Kidney epithelial cell (primary cell): ENCODE measurements around the gene ZNF511. TPM values are rescaled to one million over a fixed set of nuclear protein-coding genes. Genes with fewer than 3 reads are reported as not detected.

Source experiments
- DNase-seq: peaks from one replicate; pipeline ENCODE4 v3.0.0-alpha.2; 2010; ENCODE audit warnings: low read depth
- H3K27me3 ChIP-seq: 2 replicates; pipeline ENCODE4 v1.6.0; 2011; ENCODE audit warnings: low read length; ENCODE audit not compliant: control insufficient read depth, insufficient read depth
- H3K36me3 ChIP-seq: 2 replicates; pipeline ENCODE4 v1.5.1; 2011; ENCODE audit warnings: low read length; ENCODE audit not compliant: control insufficient read depth, insufficient read depth
- H3K4me3 ChIP-seq: 2 replicates; pipeline ENCODE4 v1.5.1; 2011; ENCODE audit warnings: low read depth, mild to moderate bottlenecking, control low read depth, low read length
- total RNA-seq: library from RNA; depleted of rRNA; stranded (reverse); fragments of >200 nt; gene quantifications from 2 replicates; pipeline ENCODE4 v1.2.3, GENCODE V29; 2015
- TF ChIP-seq, protein P1 (sequence below): IDR thresholded peaks from 2 replicates; pipeline ENCODE4 v1.5.1; 2011; ENCODE audit warnings: mild to moderate bottlenecking, moderate library complexity, low read length, control low read depth, inconsistent platforms; ENCODE audit not compliant: insufficient read depth, poor library complexity, severe bottlenecking

Gene ZNF511
- total RNA-seq, 1 donor from 2014 or later = 20.3 TPM

- TF ChIP-seq, protein P1, sequence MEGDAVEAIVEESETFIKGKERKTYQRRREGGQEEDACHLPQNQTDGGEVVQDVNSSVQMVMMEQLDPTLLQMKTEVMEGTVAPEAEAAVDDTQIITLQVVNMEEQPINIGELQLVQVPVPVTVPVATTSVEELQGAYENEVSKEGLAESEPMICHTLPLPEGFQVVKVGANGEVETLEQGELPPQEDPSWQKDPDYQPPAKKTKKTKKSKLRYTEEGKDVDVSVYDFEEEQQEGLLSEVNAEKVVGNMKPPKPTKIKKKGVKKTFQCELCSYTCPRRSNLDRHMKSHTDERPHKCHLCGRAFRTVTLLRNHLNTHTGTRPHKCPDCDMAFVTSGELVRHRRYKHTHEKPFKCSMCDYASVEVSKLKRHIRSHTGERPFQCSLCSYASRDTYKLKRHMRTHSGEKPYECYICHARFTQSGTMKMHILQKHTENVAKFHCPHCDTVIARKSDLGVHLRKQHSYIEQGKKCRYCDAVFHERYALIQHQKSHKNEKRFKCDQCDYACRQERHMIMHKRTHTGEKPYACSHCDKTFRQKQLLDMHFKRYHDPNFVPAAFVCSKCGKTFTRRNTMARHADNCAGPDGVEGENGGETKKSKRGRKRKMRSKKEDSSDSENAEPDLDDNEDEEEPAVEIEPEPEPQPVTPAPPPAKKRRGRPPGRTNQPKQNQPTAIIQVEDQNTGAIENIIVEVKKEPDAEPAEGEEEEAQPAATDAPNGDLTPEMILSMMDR = no peak
Measured at GRCh38 chr10:133268532-133268931, 40.2 kb upstream of the ZNF511 start.

GRCh38 chr10:133269367-133269766 lies 39.3 kb upstream of the ZNF511 start:
- TF ChIP-seq, protein P1 = no peak
- H3K27me3 ChIP-seq = no peaks in the 10 kb centered on the region
- H3K4me3 ChIP-seq = no peak overlapping the region
- H3K36me3 ChIP-seq = no peaks in the 10 kb centered on the region
- DNase-seq = no peak

More at GRCh38 chr10:133268532-133268931, 40.2 kb upstream of the ZNF511 start:
- DNase-seq = no peak
- Histone ChIP-seq H3K4me3 (no peak overlapping the region), H3K36me3 (no peaks in the 10 kb centered on the region), H3K27me3 (no peaks in the 10 kb centered on the region)

GRCh38 chr10:133270204-133270603 lies 38.5 kb upstream of the ZNF511 start:
- no peak for DNase-seq
- H3K4me3 ChIP-seq = no peak overlapping the region
- TF ChIP-seq, protein P1 = no peak
- H3K27me3 ChIP-seq = peaks cover 2% of the 10 kb centered on the region
- H3K36me3 ChIP-seq = no peaks in the 10 kb centered on the region

DNA sequence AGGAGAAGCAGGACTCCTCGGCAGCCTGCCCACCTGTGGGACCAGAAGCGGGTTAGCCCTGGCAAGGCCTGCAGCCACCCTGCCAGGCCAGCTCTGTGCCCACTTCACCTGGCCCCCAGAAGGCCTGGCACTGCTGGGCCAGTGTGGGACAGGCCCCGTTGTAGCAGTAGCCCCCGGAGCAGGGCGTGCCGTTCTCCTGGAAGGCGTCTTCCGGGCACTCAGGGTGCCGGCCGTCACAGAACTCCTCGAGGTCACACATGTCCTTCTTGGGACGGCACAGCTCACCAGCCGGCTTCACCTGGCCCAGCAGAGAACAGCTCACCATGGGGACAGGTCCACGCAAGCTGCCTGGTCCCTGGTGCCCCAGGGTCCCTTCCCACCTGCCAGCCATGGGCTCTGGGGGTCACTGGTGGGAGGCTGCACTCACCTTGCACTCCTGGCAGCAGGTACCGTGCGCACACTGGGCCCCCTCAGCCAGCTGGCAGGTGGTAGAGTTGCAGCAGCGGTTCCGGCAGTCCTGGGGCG lies 37.9 kb upstream of the ZNF511 start:
- H3K36me3 ChIP-seq = no peaks in the 10 kb centered on the region
- DNase-seq = no peak
- H3K27me3 ChIP-seq = peaks cover 7% of the 10 kb centered on the region
- no peak overlapping the region for H3K4me3 ChIP-seq
- TF ChIP-seq, protein P1 = no peak

DNA sequence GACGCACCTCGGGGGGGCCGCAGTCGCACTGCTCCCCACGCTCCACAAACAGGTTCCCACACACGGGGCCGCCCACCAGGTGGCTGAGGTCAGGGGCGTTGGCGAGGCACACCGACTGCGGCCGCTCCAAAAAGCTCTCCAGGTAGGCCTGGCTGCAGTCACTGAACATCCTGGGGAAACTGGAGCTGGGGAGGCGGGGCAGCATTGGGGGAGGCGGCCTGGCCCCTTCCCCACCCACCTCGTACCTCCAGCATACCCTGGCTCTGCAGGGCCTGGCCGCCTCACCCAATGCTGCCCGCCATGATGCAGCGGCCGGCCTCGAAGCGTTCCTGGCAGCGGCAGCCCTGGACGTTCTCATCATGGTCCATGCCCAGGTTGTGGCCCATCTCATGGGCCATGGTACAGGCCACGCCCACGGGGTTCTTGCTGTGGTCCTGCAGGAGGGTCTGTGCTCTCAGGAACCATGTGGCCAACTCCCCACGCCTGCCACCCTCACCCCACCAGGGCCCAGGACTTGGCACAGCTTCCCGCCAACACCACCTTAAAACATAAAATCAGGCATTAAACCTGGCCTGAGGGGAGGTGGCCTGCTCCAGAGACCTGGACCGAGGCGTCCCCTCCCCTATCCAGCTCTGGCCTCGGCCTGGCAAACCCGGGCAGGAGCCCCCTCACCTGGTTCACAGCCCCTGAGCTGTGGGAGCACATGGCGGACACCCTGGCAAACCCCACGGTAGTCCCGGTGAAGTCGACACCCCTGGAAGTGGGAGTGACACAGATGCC lies 37.0 kb upstream of the ZNF511 start:
- no peak for DNase-seq
- H3K36me3 ChIP-seq = no peaks in the 10 kb centered on the region
- peaks cover 12% of the 10 kb centered on the region for H3K27me3 ChIP-seq
- TF ChIP-seq, protein P1 = no peak
- no peak overlapping the region for H3K4me3 ChIP-seq
